ENCODE results near the gene RTTN.

DNA sequence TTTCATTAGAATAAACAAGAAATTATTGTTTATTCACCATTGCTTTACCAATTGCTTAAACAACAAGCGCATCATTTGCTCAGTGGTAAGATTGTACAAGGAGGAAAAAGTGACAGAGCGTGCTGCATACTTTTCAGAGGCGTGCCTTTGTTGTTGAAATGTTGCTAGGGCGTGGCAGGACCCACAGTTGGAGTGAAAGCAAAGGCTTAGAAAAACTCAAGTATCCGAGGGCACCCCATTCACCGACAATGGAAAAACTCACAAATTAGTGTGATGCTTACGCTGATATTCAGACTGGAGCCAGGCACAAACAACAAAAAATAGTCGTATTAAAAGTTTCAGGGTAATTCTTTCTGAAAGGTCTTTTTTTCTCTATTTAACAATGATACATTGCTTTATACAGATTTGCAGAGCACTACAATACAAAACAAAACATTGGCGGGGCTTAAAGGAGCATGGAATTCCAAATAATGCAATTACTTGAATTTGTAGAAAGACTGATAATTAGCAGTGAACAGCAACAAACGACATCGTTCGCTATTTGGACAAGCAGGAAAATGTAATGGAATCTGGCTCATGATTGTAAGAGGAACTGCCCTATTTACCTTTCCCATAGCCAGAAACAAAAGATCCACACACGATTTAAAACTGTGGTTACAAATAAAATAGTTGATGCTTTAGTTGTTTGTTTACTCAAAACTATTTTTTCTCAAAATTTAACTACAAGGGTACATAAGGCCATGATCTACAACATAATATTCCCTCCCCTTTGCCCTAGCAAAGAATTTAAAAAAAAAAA is 37.8 kb upstream of the RTTN start:
- TF ChIP-seq EP300 (IDR thresholded peaks at IDR 0.05), result peak in 1 of 2 donors; percentile 26
- TF ChIP-seq POLR2A (IDR thresholded peaks at IDR 0.05), result no peak
